Keratinocyte (primary cell): ENCODE results near the gene ST6GAL1.

Source experiments
- CTCF ChIP-seq, 3 experiments: IDR thresholded peaks in 1 of 3; conservative IDR thresholded peaks in 1 of 3; optimal IDR thresholded peaks in 1 of 3; 2 replicates in 2 of 3; 3 replicates in 1 of 3; pipeline versions ENCODE3 to v1.5.1; 2011; ENCODE audit warnings: low read length in 3 of 3, mild to moderate bottlenecking in 3 of 3, moderate library complexity in 2 of 3, control low read depth in 1 of 3, inconsistent platforms in 1 of 3; ENCODE audit not compliant: insufficient read depth in 2 of 3; ENCODE audit errors: extremely low read depth in 1 of 3
- EZH2 ChIP-seq: IDR thresholded peaks from one replicate; pipeline ENCODE4 v1.6.1; 2012; ENCODE audit warnings: inconsistent platforms, mild to moderate bottlenecking, low read length, moderate library complexity

- no peak for TF ChIP-seq CTCF (optimal IDR thresholded peaks at IDR 0.05 in 1 of 3, IDR thresholded peaks at IDR 0.05 in 1 of 3, conservative IDR thresholded peaks at IDR 0.05 in 1 of 3; ENCODE audit: extremely low read depth in 1 of 3, insufficient read depth in 2 of 3, low read length in 3 of 3)
- TF ChIP-seq EZH2 = no peak
Observed at GRCh38 chr3:186986816-186987215, 56.5 kb downstream of the ST6GAL1 start.
